ENCODE data around the gene COL18A1.
"Not testable (repeated sequence)": the region's sequence is repeated elsewhere in the genome, so short reads cannot be mapped to it uniquely, and the experiment has no call there.

COL18A1 gene

DNA sequence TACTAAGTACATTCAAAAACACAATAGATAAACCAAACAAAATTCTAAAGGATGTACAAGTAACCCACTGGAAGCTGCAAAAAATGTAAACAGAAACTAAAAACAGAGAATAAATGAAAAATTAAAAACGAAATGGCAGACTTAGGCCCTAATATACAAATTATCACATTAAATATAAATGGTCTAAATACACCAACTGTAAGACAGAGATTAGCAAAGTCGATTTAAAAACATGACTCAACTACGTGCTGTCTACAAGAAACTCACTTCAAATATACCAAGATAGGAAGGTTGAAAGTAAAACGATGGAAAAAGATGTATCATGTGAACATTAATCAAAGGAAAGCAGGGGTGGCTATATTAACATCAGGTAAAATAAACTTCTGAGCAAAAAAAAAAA lies 114.2 kb downstream of the COL18A1 start:
- no peak for DNase-seq (ENCODE audit: low spot score)

DNA sequence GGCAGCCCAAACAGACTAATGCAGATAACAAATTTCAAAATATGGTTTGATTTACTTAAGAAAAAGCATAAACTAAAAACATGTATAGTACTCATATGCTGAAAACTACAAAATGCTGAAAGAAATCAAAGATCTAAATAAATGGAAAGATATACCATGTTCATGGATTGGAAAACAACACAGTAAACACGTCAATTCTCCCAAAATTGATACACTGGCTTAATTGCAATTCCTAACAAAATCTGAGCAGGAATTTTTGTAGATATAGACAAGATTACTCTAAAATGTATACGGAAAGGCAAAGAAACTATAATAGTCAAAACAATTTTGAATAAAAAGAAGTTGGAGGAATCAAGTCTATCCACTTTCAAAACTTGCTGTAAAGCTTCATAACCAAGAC lies 116.3 kb downstream of the COL18A1 start:
- no peak for DNase-seq (ENCODE audit: low spot score)

DNA sequence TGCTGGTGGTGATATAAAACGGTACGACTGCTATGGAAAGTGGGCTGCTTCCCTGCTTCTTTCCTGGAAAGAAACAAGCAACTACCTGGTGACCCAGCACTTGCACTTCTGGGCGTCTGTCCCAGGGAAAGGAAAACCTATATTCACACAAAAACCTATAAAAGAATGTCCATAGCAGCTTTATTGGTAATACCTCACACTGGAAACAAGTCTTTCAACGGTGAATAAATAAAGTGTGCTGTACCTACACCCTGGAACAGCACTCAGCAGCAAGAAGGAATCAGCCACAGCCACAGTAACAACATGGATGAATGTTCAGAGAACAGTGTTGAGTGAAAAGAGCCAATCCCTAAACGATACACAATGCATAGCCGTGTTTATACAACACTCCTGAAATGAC lies 117.4 kb downstream of the COL18A1 start:
- DNase-seq (ENCODE audit: low spot score): no peak

DNA sequence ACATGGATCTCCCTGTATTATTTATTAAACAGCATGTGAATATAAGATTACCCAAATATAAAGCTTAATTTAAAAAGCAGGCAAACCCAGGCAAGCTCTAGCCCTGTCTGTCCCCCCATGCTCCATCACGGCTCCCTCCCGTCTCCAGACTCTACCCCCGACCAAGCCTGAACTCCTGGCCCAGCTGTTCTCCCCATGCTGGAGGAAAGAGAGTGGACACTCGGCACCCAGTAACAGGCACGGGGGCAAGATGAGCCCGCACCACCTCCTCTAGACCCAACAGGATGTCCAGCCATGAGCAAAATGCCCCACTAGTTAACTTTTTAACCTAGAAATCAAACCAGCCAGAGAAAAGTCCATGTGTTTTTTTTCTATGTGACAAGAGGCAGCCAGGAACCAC lies 118.0 kb downstream of the COL18A1 start:
- no peak for DNase-seq (ENCODE audit: low spot score)

DNA sequence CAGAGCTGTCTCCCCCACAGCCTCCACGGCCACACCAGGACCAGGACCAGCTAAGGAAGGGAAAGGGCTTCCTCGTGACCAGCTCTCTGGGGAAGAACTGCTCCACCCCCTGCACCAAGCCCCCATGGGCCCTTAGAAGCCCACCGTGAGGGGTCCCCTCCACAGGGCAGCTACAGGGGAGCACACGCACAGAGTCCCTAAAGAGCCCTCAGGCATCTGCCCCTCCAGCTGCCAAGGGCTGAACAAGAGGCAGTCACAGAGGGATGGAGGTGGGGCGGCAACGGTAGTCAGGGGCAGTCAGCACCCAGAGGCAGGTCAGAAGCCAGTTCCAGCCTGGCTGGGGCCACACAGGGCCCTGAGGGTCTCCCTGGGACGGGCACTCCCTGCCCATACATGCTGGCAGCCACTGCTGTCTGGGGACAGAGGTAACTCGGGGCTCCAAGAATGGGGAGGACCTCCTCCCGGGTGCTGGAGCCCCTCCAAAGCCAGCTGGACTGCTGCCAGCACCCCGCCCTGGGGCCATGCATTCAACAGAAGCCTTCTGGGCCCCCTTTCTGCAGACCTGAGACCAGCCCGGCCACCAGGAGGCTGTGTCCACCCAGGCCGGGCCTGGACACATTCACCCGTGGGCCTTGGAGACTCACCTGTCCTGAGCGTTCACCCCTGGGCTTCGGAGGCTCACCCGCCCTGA lies 118.6 kb downstream of the COL18A1 start:
- DNase-seq (ENCODE audit: low spot score): no peak

DNA sequence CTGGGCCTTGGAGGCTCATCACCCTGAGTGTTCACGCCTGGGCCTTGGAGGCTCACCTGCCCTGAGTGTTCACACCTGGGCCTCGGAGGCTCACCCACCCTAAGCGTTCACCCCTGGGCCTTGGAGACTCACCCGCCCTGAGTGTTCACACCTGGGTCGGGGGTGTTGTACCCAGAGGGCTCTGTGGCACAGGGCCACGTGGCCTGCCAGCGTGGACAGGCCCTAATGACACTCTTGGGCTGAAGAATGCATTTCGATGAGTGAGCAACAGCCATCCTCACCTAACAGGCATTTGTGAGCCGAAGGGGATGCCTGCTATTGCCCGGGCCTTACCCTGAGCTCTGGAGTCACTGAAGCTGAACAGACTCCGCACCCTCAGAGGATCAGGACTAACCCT lies 119.8 kb downstream of the COL18A1 start:
- no peak for DNase-seq (ENCODE audit: low spot score)

DNA sequence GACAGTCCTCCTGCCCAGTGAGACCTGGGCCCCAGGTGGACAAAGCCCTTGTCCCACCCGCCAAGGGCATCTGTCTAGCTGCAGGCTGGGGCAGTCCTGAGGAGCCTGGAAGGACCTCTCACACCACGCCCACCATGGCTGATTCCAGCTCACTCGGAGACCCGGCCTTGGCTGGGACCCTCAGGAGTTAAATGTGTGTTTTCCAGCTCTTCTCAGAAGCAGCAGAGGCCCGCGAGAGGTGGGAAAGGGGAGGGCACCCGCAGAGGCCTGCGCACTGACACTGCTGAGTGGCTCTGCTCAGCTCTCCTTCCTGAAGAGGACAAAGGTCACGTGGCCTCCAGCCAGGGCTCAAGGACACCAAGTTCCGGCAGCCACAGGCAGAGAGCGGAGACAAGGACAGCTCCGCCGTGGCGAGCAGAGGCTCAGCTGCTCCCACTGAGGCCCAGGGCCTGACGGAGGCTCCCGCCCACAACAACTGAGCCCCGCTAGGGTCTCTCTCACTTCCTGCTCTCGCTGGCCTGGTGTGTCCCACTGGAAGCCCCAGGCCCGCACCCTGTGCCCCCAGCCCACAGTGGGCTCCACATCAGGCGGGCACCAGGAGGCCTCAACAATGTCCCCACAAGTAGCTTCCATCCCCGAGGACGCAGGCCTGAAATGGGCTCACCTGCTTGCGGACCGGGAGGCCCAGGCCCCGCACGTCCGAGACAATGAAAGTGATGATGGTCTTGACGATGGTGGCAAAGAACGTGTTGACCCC lies 120.4 kb downstream of the COL18A1 start:
- DNase-seq (ENCODE audit: low spot score): no peak

DNA sequence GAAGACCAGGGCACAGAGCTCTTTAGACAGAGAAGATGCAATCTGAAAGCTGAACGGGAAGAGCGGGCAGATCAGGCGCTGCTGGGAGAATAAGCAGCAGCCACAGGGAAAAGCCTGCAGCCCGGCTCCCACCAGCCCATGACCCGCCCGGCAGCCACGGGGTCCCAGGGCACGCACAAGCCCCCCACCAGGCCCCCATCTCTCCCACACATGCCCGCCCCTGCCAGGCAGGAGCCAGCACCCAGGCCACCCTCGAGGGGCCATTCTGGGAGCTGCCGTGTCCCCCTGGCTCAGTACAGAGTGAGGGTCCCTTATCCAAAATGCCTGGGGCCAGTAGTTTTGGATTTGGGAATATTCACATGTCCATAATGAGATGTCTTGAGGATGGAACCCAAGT lies 120.9 kb downstream of the COL18A1 start:
- no peak for DNase-seq (ENCODE audit: low spot score)

DNA sequence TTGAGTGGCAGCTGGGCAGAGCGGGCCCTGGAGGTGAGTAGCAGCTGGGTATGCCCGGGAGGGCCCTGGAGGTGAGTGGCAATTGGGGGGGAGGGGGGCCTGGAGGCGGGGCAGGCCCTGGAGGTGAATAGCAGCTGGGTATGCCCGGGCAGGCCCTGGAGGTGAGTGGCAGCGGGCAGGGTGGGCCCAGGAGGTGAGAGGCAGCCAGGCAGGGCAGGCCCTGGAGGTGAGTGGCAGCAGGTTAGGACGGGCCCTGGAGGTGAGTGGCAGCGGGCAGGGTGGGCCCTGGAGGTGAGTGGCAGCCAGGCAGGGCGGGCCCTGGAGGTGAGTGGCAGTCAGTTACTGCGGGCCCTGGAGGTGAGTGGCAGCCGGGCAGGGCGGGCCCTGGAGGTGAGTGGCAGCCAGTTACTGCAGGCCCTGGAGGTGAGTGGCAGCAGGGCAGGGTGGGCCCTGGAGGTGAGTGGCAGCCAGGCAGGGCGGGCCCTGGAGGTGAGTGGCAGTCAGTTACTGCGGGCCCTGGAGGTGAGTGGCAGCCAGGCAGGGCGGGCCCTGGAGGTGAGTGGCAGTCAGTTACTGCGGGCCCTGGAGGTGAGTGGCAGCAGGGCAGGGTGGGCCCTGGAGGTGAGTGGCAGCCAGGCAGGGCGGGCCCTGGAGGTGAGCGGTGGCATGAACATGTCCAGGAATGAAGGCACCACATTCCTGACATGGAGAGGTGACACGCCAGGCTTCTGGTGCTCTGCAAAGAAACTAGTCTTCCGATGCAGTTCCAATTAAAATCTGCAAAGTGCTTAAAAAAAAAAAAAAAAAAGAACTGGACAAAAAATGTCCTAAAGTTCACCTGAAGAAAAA lies 122.4 kb downstream of the COL18A1 start:
- DNase-seq (ENCODE audit: low spot score): not testable (repeated sequence)

DNA sequence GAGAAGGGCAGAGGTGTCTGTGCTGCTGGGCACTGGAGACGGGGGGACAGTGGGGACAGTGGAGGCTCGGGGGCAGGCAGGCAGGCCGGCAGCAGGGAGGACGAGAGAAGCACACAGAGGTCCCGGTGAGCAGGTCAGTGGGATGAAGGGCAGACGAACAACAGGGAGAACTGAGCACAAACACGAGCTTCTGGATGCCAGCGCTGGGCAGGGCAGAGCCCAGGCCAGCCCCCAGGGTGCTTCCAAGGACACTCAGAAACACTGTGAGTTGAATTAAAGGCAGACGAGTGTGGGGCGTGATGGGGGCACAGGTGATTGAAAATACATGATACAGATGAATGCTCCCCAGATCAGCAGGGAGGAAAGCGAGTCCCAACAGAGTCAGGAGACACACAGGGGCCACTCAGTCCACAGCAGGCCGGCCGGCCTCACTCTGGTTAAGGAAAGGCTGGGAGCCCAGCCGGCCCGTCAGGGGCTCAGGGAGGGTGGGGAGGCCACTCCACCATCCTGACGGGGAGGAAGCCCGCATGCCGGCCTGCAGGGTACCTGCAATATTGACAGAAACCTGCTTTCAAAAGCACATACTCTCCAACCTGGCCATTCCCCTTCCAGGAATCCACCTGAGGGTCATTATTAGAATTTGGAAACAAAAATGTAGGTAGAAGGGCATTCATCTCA lies 123.2 kb downstream of the COL18A1 start:
- no peak for DNase-seq (ENCODE audit: low spot score)

DNA sequence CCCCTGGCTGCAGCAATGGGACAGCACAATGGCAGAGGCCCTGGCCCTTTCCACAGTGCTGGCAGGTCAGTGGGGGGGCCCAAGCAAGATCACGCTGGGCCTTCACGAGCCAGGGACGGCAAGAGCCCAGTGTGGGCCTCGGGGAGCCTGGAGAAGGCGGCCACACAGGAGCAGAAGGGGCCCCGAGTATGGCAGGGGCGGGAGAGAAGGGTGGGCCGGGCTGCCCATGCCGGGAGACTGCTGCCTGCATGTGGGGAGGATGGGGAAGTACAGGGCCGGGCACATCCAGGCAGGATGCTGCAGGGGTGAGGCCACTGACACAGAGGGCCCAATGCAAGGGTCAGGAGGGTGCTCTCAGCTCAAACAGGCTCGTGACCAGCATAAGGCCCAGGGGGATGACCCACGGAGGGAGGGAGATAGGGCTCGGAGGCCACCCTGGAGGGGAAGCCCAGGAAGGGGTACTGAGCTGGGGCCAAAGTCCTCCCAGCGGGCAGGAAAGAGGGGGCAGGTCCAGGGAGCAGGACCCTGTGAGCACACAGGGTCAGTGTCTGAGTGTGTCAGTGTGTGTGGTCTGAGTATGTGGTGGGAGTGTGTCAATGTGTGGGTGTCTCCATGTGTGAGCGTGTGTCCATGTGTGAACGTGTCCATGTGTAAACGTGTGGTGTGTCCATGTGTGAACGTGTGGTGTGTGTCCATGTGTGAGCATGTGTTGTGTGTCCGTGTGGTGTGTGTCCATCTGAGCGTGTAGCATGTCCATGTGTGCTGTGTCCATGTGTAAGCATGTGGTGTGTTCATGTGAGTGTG lies 124.2 kb downstream of the COL18A1 start:
- no peak for DNase-seq (ENCODE audit: low spot score)

DNA sequence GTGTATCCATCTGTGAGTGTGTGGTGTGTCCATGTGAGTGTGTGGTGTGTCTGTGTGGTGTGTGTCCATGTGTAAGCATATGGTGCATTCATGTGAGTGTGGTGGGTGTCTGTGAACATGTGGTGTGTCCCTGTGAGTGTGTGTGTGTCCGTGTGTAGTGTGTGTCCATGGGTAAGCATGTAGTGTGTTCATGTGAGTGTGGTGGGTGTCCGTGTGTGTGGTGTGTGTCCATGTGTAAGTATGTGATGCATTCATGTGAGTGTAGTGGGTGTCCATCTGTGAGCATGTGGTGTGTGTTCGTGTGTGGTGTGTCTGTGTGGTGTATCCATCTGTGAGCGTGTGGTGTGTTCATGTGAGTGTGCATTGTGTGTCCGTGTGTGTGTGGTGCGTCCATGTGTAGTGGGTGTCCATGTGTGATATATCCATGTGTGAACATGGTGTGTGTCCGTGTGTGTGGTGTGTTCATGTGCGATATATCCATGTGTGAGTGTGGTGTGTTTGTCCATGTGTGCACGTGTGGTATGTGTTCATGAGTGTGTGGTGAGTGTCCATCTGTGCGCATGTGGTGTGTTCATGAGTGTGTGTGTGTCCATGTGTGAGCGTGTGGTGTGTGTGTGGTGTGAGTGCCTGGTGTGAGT lies 124.9 kb downstream of the COL18A1 start:
- no peak for DNase-seq (ENCODE audit: low spot score)

DNA sequence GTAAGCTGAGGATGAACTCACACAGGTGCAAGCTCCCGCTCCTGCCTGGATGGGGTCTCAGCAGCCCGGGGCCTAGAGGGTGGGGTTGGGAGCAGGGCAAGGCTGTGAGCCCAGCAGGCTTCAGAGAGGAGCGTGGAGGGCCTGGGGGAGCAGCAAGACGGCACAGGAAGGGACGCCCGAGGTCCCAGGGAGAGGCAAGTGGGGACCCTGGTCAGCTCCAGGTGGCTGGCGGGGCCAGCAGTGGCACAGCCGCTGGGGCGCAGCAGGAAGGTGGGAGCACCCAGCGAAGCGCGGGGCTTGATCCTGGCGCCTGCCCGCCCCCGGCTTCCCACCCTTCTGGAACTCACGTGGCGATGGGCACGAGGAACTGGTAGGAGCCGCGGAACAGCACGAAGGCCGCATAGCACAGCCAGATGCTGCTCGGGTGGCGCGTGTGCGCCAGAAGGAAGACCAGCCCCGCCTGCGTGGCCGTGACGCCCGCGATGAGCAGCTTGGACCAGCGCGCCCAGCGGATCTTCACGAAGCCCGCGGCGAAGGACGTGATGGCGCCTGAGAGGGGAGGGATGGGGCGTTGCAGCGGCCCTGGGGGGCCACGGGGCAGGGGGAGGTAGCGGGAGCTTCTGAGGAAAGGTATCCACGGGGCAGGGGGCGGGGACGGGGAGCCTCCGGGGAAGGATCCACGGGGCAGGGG lies 125.6 kb downstream of the COL18A1 start:
- no peak for DNase-seq (ENCODE audit: low spot score)

DNA sequence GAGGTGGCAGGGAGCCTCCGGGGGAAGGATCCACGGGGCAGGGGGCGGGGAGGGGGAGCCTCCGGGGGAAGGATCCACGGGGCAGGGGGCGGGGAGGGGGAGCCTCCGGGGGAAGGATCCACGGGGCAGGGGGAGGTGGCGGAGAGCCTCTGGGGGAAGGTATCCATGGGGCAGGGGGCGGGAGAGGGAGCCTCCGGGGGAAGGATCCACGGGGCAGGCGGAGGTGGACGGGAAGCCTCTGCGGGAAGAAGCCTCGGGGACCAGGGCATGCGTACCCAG lies 126.1 kb downstream of the COL18A1 start:
- DNase-seq (ENCODE audit: low spot score): not testable (repeated sequence)

DNA sequence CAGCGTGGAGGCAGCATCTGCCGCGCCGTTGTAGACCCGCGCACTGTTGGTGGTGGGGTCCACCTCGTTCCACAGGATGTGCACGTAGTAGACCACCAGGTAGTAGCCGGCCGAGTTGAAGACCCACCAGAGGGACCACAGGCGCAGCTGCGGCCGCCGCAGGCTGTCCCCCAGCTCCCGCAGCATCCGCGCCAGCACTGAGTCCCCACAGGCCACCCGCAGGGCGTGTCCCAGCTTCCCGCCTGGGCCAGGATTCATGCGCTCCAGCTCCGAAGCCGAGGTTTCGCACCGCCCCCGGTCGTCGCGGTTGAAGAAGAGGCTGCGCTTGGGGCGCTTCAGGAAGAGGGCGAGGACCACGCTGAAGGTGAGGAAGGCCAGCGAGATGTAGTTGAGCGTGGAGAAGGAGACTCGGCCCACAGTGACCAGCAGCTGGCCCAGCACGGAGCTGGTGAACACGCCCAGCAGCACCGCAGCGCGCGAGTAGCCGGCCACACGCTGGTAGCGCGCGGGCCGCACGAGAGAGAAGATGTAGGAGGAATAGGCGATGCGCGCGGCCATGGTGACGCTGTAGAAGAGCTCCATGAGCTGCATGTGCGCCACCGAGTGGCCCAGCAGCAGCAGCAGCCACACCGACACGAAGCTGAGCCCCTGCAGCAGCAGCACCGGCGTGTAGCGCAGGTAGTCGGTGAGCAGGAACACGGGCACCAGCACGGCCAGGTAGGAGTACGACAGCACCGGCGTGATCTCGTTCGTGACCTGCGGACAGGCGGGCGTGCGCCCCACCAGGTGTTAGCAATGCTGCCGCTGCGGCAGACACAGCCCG lies 126.6 kb downstream of the COL18A1 start:
- no peak for DNase-seq (ENCODE audit: low spot score)

DNA sequence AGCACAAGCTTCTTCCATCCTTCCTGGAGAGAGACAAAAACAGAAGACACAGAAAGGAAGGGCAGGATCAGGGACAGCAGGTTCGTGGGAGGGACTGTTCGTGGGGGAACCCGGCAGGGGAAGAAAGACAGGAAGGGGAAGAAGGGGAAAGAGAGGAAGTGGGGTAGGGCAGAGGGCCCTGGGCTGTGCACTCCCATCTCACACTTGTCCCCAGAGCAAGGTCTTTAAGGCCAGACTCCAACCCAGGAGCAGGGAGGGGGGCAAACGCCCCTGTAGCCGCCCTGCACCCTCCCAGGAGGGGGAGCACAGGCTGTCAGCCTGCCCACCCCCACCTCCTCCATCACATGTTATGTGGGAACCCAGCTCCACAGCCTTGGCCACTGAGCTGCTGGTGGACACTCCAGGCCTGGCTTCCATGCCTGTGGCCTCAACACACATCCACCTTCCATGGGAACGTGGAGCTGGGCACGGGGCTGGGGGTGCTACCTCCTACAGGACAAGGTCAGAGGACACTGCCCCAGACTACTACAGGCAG lies 127.9 kb downstream of the COL18A1 start:
- DNase-seq (ENCODE audit: low spot score): peak; percentile 67

DNA sequence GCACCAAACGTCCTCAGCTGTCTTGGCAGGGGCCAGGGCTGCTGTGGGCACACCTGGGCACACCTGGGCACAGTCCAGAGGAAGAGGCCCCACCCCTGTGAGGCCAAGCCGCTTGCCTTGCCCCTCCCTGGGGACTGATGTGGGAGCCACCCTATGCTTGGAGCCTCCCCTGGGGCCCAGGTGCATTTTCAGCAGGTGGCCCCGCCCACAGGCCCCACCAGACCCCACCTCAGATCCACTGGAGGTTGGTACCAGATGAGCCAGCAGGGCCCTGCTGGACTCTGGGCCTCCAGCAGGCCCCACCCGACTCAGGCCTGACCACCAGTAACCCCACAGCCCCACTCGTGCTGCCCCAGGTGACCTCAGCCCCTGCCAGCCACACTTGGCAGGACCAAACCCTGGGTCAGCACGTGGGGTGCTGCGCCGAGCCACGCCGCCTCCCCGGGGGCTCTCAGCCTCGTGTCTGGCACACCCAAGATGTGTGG lies 128.4 kb downstream of the COL18A1 start:
- no peak for DNase-seq (ENCODE audit: low spot score)

DNA sequence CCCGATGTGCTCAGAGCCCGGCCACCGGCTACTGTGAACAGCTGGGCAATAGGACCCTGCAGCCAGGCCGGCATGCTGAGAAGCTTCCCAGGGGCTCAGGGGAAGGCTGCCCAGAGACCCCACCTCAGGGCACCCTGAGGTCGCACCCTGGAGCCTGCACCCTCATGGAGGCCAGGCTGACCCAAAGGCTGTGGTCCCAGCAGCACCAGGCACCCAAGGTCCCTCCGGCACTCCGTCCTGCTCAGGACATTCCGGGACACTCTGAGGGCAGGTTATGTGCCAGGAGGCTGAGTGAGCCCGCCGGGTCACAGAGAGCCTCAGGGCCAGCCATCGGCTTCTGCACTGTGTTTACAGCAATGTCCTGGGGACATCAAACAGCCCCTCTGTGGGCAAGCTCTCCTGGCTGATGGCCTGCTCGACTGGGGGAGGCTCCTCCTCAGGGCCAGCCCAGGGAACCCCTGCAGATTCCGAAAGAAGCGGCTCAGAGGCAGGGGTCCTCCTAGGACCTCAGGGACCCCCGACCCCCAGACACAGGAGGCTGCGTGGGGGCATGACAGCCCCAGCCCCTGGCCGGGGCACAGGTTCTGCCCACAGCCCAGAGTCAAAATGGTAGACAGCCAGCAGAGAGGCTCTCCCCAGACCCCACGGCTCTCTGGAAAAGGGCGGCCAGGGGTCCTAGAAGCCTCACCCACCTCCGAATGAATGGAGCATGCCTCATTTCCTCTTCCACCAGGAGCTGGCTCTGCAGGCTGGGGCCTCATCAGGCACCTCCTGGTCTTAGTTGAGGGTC lies 129.1 kb downstream of the COL18A1 start:
- no peak for DNase-seq (ENCODE audit: low spot score)

All from Ammon's horn (tissue), 1 donor.